GM18502 (cell line): Measurements from ENCODE around the gene ATG2B.

Source experiments
- ATAC-seq: cut with Tn5 transposase; IDR thresholded peaks from one replicate; pipeline ENCODE4 v1.9.1; 2021; ENCODE audit warnings: mild to moderate bottlenecking; ENCODE audit not compliant: unreplicated experiment, poor library complexity

Gene ATG2B

DNA sequence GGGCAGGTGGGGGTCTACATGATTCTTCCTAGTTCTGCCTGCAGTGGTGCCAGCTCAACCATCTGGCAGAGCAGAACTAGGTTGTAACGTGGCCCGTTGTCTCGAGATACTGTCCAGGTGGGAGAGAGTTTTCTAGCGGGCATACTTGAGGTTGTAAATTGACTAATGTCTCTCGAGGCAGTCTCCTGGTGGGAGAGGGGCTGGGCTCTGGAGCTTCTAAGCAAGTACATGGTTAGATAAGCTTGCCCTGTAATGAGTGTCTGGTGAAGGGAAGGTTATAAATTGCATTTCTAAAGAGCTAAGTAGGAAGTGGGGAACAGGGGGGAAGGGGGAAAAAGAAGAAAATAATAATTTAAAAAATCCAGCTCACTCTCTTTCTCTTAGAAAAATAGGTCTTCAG is 89.0 kb downstream of the ATG2B start:
- ATAC-seq: no peak

- no peak for ATAC-seq
Observed at GRCh38 chr14:96273629-96274028, 89.5 kb downstream of the ATG2B start.

DNA sequence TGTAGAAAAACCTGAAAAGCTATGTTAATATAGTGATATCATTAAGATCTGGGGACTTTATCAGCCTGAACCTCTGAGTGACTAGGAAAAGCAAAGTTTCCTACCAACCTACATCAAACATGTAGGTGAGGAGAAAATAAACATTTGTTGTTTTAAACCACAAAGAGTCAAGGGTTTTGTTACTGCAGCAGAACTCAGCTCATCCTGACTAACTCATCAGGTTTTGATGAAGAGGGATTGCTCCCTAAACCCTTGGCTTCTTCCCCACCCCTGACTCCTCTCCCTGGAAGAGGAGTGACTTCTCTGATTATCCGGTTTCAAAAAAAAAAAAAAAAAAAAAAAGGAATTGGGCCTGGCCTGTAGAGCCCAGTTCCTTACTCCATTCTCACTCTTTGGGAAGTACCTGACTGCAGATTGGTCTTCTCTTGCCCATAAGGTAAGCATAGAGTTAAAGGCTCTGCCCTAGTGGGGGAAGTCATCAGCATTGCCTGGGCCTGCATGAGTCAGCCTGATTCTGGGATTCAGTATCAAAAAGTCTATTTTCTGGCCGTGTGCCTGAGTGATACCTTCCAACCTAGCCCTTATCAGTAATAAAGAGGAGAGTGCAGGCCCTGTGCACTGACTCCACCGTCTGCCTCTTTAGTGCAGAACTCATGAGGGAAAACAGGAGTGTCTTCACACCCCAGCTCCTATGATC is 90.2 kb downstream of the ATG2B start:
- ATAC-seq: no peak

- no peak for ATAC-seq
Observed at GRCh38 chr14:96271421-96271762, 91.7 kb downstream of the ATG2B start.

- no peak for ATAC-seq
Observed at GRCh38 chr14:96270565-96271420, 92.3 kb downstream of the ATG2B start.

DNA sequence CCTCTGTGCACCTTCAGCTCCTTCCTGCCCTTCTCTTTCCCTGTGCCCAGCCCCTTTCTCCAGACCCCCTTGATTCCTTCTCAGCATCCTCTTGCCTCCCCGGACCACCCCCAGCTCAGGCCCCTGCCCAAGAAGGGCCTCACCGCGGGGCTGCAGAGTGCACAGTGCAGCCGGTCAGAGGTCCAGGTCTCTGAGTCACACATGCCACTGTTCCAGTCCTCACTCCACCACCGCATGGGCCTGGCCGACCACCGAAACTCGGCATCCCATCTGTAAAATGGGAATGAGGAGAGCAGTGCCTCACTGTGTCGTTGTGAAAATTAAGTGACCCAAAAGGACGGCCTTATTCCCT is 93.8 kb downstream of the ATG2B start:
- no peak for ATAC-seq

DNA sequence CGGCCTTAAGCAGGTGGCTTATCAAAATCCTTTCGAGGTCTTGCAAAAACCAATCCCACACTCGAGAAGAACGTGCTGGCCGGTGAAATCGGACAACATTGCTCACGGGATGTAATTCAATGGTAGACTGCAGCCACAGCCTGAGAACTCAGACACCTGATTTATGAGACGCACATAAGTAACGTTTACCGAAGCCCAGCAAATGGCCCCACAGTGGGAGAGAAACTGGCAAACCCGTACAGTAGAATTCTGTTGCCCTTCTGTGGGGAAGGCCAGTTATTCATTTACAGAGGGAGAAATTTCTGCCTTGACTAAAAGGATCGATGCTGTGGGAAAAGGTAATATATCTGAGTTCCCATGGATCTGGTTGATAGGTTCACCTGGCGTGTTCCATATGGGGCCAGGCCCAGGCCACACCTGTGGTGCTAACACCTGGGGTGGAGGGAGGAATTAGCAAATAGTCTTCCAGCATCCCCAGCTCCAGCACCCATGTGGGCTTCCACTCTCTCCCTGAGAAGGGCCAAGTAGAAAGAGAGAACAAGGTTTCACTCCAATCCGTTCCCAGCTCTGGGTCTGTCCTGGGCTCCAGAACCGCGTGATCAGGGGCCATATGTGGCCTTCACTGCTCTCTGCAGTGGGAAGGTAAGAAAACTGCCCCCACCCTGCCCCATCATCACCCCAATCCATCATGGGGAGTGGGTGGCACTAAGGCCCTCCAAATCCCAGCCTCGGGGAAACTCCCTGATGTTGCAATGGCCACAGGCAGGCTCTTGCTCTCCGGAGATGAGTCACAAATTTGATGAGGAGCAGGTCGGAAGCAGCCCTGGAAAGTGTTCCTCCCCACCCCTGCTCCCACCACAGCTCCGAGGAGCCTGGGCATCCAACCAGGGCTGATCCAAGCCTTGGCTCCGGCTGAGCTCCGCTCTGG is 94.4 kb downstream of the ATG2B start:
- no peak for ATAC-seq

GRCh38 chr14:96267916-96268315 is 95.2 kb downstream of the ATG2B start:
- ATAC-seq: no peak

DNA sequence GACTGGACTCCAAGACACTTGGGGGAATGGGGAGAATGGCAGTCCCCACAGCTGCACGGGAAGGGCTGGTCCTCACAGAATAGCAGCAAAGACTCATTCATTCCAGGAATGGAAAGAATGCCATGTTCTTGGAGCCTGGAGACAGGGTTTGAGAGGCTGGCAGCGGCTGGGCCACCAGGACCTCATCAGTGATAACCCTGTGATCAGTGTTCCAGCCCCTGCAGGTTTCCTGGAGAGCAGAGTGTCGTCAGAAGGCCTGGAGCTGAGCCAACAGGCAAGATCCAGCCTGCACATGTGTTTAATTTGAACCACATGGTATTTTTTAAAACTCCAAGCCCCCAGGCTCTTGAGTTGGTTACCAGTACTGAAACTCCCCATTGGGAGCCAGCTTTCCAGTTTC is 95.8 kb downstream of the ATG2B start:
- no peak for ATAC-seq

- no peak for ATAC-seq
Observed at GRCh38 chr14:96265383-96266095, 97.6 kb downstream of the ATG2B start.

DNA sequence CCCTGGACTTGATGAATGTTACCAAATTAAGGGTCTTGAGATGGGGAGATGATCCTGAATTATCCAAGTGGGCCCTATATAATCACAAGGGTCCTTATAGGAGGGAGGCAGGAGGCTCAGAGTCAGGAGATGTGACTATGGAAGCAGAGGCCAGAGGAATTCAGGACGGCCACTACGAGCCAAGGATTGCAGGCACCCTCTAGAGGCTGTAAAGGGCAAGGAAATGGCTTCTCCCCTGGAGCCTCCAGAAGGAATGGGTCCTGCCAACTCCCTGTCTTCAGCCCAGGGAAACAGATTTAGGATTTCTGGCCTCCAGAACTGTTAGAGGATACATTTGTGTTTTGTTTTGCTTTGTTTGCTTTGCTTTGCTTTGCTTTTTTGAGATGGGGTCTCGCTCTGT is 98.3 kb downstream of the ATG2B start:
- ATAC-seq: no peak

GRCh38 chr14:96264200-96264553 is 99.0 kb downstream of the ATG2B start:
- no peak for ATAC-seq

GRCh38 chr14:96263347-96264199 is 99.6 kb downstream of the ATG2B start:
- no peak for ATAC-seq

GRCh38 chr14:96261772-96262655 is 101.1 kb downstream of the ATG2B start:
- no peak for ATAC-seq

- ATAC-seq: no peak
Observed at GRCh38 chr14:96261053-96261452, 102.1 kb downstream of the ATG2B start.

- ATAC-seq: no peak
Observed at GRCh38 chr14:96260341-96260821, 102.8 kb downstream of the ATG2B start.

DNA sequence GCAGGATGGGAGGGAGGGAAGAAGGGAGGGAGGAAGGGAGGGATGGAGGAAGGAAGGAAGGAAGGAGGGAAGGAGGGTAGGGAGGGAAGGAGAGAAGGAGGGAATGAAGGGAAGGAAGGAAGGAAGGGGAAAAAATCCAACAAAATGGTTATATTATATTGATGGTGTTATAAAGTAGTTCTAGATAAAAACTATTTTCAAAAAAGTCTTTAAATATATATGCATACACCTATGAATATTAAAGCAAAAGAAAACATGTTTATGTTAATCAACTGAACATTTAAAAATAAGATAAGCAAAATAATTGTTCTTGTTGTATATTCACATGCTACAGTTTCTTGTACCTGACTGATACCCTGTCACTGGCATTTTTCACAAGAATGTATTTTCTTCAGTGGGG is 105.2 kb downstream of the ATG2B start:
- ATAC-seq: no peak

- no peak for ATAC-seq
Observed at GRCh38 chr14:96257056-96257455, 106.1 kb downstream of the ATG2B start.
